Measurements from ENCODE around the gene SNAP47.

DNA sequence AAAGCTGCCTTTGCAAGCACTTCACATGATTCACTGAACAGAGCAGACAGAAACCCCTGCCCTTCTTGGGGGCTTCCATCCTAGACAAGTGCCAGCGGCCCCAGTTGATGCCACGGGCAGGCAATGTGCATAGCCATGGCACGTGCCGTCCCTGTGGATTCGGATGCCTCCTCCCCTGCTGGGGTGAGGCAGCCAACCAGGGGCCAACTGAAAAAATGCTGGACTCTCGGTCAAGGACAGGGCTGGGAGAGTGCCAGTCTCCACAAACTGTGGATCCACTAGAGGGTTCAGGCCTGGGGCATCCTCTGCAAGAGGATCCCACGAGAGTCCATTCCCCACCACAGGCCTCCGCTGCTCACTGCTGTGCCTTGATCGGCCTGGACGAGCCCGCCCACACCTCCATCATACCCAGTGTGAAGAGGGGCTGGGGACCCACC, 4.0 kb upstream of the SNAP47 start:
- no peak for TF ChIP-seq POLR2A (IDR thresholded peaks at IDR 0.05)
- TF ChIP-seq, protein P1, sequence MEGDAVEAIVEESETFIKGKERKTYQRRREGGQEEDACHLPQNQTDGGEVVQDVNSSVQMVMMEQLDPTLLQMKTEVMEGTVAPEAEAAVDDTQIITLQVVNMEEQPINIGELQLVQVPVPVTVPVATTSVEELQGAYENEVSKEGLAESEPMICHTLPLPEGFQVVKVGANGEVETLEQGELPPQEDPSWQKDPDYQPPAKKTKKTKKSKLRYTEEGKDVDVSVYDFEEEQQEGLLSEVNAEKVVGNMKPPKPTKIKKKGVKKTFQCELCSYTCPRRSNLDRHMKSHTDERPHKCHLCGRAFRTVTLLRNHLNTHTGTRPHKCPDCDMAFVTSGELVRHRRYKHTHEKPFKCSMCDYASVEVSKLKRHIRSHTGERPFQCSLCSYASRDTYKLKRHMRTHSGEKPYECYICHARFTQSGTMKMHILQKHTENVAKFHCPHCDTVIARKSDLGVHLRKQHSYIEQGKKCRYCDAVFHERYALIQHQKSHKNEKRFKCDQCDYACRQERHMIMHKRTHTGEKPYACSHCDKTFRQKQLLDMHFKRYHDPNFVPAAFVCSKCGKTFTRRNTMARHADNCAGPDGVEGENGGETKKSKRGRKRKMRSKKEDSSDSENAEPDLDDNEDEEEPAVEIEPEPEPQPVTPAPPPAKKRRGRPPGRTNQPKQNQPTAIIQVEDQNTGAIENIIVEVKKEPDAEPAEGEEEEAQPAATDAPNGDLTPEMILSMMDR (IDR thresholded peaks at IDR 0.05) = no peak

Measured in prostate gland (tissue), 2 donors.